ENCODE data around the gene DAP3.
"Not testable (repeated sequence)": the region's sequence is repeated elsewhere in the genome, so short reads cannot be mapped to it uniquely, and the experiment has no call there.

Gene DAP3

DNA sequence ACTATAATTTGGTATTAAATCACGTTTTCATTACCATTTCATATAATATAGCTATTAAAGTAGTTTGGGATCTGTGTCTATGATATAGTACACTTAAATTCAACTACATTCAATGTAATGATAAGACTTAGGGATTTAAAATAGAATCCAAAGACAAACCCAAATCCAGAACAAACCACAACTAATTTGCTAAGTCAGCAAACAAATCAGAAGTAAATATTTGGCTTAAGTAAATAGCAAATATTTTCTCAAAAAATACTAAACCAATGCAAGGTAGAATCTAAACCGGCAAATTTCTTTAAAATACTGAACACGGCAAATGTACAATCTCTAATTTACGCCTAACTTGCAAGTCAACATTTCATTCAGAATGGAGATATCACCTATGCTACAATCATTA lies 17.1 kb upstream of the DAP3 start:
- no peak for DNase-seq (ENCODE audit: extremely low read depth, low read depth)
- TF ChIP-seq, protein P1, sequence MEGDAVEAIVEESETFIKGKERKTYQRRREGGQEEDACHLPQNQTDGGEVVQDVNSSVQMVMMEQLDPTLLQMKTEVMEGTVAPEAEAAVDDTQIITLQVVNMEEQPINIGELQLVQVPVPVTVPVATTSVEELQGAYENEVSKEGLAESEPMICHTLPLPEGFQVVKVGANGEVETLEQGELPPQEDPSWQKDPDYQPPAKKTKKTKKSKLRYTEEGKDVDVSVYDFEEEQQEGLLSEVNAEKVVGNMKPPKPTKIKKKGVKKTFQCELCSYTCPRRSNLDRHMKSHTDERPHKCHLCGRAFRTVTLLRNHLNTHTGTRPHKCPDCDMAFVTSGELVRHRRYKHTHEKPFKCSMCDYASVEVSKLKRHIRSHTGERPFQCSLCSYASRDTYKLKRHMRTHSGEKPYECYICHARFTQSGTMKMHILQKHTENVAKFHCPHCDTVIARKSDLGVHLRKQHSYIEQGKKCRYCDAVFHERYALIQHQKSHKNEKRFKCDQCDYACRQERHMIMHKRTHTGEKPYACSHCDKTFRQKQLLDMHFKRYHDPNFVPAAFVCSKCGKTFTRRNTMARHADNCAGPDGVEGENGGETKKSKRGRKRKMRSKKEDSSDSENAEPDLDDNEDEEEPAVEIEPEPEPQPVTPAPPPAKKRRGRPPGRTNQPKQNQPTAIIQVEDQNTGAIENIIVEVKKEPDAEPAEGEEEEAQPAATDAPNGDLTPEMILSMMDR (IDR thresholded peaks at IDR 0.05; ENCODE audit: low read depth, low read length) = no peak

DNA sequence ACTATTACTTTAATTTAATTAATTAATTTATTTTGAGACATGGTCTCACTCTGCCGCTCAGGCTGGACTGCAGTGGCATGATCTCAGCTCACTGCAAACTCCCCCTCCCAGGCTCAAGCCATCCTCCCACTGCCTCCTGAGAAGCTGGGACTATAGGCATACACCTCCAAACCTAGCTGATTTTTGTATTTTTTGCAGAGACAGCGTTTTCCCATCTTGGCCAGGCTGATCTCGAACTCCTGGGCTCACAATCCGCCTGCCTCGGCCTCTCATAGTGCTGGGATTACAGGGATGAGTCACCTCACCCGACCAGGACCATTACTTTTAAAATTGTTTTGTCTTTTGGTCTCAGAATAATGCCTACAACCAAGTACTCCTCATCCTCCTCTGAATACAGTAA lies 15.9 kb upstream of the DAP3 start:
- TF ChIP-seq, protein P1 (IDR thresholded peaks at IDR 0.05; ENCODE audit: low read depth, low read length) = no peak

GRCh38 chr1:155678027-155678426 lies 10.9 kb upstream of the DAP3 start:
- TF ChIP-seq, protein P1 (IDR thresholded peaks at IDR 0.05; ENCODE audit: low read depth, low read length) = no peak
- DNase-seq (ENCODE audit: extremely low read depth, low read depth) = no peak

More for the DNA sequence above, 15.9 kb upstream of the DAP3 start:
- no peak for DNase-seq (ENCODE audit: extremely low read depth, low read depth)

DNA sequence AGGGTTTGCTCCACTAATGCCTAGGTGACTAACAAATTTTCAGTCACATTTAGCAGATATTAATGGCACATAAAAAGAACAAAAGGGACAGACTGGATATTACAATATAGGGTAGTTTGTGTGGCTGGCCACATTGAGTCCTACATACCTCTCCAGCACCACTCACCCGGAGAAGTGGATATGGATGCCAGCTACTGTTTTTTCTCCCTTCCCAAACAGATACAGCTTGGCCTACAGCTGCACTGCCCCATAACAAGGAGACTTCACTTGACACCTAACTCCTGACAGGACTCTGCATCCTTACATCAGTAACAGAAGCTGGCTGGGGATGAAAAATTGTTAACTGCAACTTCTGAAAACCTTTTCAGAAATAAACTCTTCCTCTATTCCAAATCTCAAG lies 9.9 kb upstream of the DAP3 start:
- not testable (repeated sequence) for DNase-seq (ENCODE audit: extremely low read depth, low read depth)

DNA sequence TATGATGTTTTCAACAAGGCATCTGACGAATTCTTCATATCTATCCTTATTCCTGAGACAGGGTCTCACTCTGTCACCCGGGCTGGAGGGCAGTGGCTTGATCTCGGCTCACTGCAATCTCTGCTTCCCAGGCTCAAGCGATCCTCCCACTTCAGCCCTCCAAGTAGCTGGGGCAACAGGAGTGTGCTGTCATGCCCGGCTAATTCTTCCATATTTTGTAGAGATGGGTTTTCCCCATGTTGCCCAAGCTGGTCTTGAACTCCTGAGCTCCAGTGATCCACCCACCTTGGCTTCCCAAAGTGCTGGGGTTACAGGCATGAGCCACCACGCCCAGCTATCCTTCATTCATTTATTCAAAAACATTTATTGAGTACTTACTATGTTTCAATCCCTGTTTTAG lies 8.4 kb upstream of the DAP3 start:
- DNase-seq (ENCODE audit: extremely low read depth, low read depth) = no peak
- TF ChIP-seq, protein P1 (IDR thresholded peaks at IDR 0.05; ENCODE audit: low read depth, low read length) = no peak

DNA sequence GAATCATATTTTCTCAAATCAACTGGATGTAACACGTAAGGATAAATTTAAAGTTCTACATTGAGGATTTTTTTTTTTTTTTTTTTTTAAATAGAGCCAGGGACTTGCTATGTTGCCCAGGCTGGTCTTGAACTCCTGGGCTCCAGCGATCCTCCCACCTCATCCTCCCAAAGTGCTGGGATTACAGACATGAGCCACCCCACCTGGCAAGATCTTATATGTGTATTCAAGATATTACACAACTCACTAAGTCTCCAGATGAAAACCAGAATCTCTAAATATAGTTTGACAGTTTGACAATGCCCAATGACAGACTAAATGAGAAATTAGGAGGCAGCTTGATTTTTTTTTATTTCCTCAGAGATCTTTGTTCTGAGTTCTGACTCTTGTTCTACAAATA lies 7.1 kb upstream of the DAP3 start:
- no peak for DNase-seq (ENCODE audit: extremely low read depth, low read depth)
- TF ChIP-seq, protein P1 (IDR thresholded peaks at IDR 0.05; ENCODE audit: low read depth, low read length) = no peak

DNA sequence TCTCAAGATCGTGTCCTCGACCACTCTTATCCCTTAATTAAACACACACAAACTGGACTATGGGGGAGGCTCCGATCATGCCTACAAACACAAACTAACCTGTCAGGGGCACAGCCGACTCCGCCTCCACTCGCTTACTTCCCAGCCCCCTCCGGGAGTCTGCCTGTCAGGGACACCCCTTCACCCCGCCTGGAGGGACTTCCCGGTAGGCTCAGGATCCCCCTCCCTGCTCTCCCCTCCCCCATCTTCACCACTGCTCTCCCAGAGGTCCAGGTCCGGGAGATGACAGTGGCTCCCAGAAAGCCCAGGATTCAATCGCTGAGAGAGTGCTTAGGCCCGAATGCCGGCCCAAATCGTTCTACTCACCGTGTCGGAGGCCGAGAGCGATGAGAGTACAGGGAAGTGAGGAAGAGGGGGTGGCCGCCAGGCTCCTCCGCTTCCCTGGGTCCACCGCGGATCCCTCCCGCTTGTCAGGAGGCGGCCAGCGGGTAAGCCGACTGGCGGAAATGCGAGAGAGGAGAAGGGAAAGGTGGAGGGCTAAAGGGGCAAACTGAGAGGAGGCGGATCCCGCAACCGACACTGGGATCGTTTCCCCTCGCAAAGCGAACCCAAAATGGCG lies 1.1 kb upstream of the DAP3 start:
- DNase-seq (ENCODE audit: extremely low read depth, low read depth) = not testable (repeated sequence)

- DNase-seq (ENCODE audit: extremely low read depth, low read depth) = peak; percentile 73
- TF ChIP-seq, protein P1 (IDR thresholded peaks at IDR 0.05; ENCODE audit: low read depth, low read length) = no peak
Observed at GRCh38 chr1:155688324-155689080, 389 bp upstream of the DAP3 start, which contains the start of gene YY1AP1. TSS of gene YY1AP1 (minus strand) at chr1:155688774. CDS start at chr1:155680436, 8,338 bp downstream.
